SU-DHL-6 (cell line): ENCODE measurements around the gene SMPDL3A.

Experiments
- H2AFZ ChIP-seq: fragments of 200-600 bp; sonication (generic); 2 replicates; pipeline ENCODE4 v1.6.1; 2014; ENCODE audit warnings: low read depth, mild to moderate bottlenecking, moderate library complexity, mixed read lengths, antibody characterized with exemption, low read length; ENCODE audit not compliant: severe bottlenecking
- H3F3A ChIP-seq: fragments of 200-600 bp; shearing (Covaris generic); 2 replicates; pipeline ENCODE4 v1.6.0; 2016; ENCODE audit warnings: antibody characterized with exemption, mild to moderate bottlenecking; ENCODE audit not compliant: insufficient read depth
- H3K27ac ChIP-seq: fragments of 200-600 bp; sonication (generic); 2 replicates; pipeline ENCODE4 v1.5.1; 2016; ENCODE audit warnings: low read depth, mild to moderate bottlenecking, low read length, moderate library complexity, mixed read lengths
- H3K27me3 ChIP-seq: fragments of 200-600 bp; sonication (generic), shearing (Covaris generic); 2 replicates; pipeline ENCODE4 v1.6.0; 2014; ENCODE audit warnings: mild to moderate bottlenecking, low read length
- H3K36me3 ChIP-seq: fragments of 200-600 bp; sonication (generic); 2 replicates; pipeline ENCODE4 v1.6.1; 2014; ENCODE audit warnings: mild to moderate bottlenecking, low read length, mixed read lengths
- H3K4me2 ChIP-seq: fragments of 300-600, 200-600 bp; shearing (Covaris generic), sonication (generic); 2 replicates; pipeline ENCODE4 v1.6.0; 2014; ENCODE audit warnings: low read length, low read depth, mild to moderate bottlenecking; ENCODE audit not compliant: poor library complexity, severe bottlenecking
- H3K4me3 ChIP-seq: fragments of 200-600 bp; sonication (generic); 2 replicates; pipeline ENCODE4 v1.5.1; 2014; ENCODE audit warnings: antibody characterized with exemption, low read length, mild to moderate bottlenecking, mixed read lengths; ENCODE audit not compliant: insufficient read depth, poor library complexity, severe bottlenecking
- H3K79me2 ChIP-seq: fragments of 200-600 bp; sonication (generic); 2 replicates; pipeline ENCODE4 v1.6.1; 2014; ENCODE audit warnings: mild to moderate bottlenecking, low read length, moderate library complexity; ENCODE audit not compliant: insufficient read depth
- H3K9ac ChIP-seq: fragments of 200-600 bp; sonication (generic); 2 replicates; pipeline ENCODE4 v1.7.0; 2014; ENCODE audit warnings: mild to moderate bottlenecking, low read length
- H3K9me2 ChIP-seq: fragments of 200-600 bp; sonication (generic); replicated peaks from 2 replicates; pipeline ENCODE4 v1.6.1; 2014; ENCODE audit warnings: low read length; ENCODE audit not compliant: insufficient read depth
- H3K9me3 ChIP-seq: fragments of 200-600 bp; sonication (generic); 2 replicates; pipeline ENCODE4 v1.6.1; 2014; ENCODE audit warnings: low read length, mixed read lengths; ENCODE audit not compliant: insufficient read depth
- H4K20me1 ChIP-seq: fragments of 200-600 bp; sonication (generic); 2 replicates; pipeline ENCODE4 v1.6.1; 2014; ENCODE audit warnings: low read depth, mild to moderate bottlenecking, antibody characterized with exemption, low read length, moderate library complexity, mixed read lengths
- CTCF ChIP-seq: fragments of 200-600 bp; sonication (generic); IDR thresholded peaks from one replicate; pipeline ENCODE4 v1.5.1; 2017; ENCODE audit warnings: antibody characterized with exemption, mild to moderate bottlenecking, low read length, moderate library complexity; ENCODE audit not compliant: insufficient read depth, poor library complexity, severe bottlenecking
- EZH2phosphoT487 ChIP-seq: fragments of 200-600 bp; sonication (generic), shearing (Covaris generic); conservative IDR thresholded peaks from 2 replicates; pipeline ENCODE4 v1.6.1; 2018; ENCODE audit warnings: mild to moderate bottlenecking, antibody characterized with exemption, low read length, moderate library complexity, mixed read lengths

The SMPDL3A gene

GRCh38 chr6:122839906-122840305 lies 50.8 kb downstream of the SMPDL3A start:
- Histone ChIP-seq H3K27ac (no peak overlapping the region), H2AFZ (no peak overlapping the region), H3K4me3 (no peak overlapping the region), H3K4me2 (no peak overlapping the region), H3K9me3 (no peaks in the 10 kb centered on the region), H3K27me3 (no peaks in the 10 kb centered on the region; the same call in 1 of the 2 replicates), H3K9me2 (no peaks in the 10 kb centered on the region), H3K79me2 (no peaks in the 10 kb centered on the region), H3K36me3 (no peaks in the 10 kb centered on the region), H4K20me1 (no peaks in the 10 kb centered on the region), H3F3A (no peaks in the 10 kb centered on the region), H3K9ac (no peak overlapping the region)
- TF ChIP-seq CTCF, result no peak
- TF ChIP-seq EZH2phosphoT487, result no peak

GRCh38 chr6:122845464-122845863 lies 56.4 kb downstream of the SMPDL3A start:
- H3K27me3 ChIP-seq, result no peaks in the 10 kb centered on the region
- no peaks in the 10 kb centered on the region for H4K20me1 ChIP-seq
- H3K4me3 ChIP-seq, result no peak overlapping the region
- no peaks in the 10 kb centered on the region for H3K9me2 ChIP-seq
- TF ChIP-seq CTCF, result no peak
- TF ChIP-seq EZH2phosphoT487, result no peak
- no peak overlapping the region for H2AFZ ChIP-seq
- H3K9ac ChIP-seq, result no peak overlapping the region
- H3K36me3 ChIP-seq, result no peaks in the 10 kb centered on the region
- H3K79me2 ChIP-seq, result no peaks in the 10 kb centered on the region
- H3K27ac ChIP-seq, result no peak overlapping the region
- H3K9me3 ChIP-seq, result no peaks in the 10 kb centered on the region
- no peak overlapping the region for H3K4me2 ChIP-seq
- no peaks in the 10 kb centered on the region for H3F3A ChIP-seq

GRCh38 chr6:122845916-122846612 lies 57.0 kb downstream of the SMPDL3A start:
- Histone ChIP-seq H3K9me3 (no peaks in the 10 kb centered on the region), H3K9me2 (no peaks in the 10 kb centered on the region), H3K9ac (no peak overlapping the region), H3K27me3 (no peaks in the 10 kb centered on the region), H3K4me3 (no peak overlapping the region), H3K36me3 (no peaks in the 10 kb centered on the region), H3K4me2 (no peak overlapping the region), H4K20me1 (no peaks in the 10 kb centered on the region), H3K79me2 (no peaks in the 10 kb centered on the region), H3F3A (no peaks in the 10 kb centered on the region), H3K27ac (no peak overlapping the region), H2AFZ (no peak overlapping the region)
- TF ChIP-seq EZH2phosphoT487 (no peak), CTCF (no peak)
